Activated CD8-positive, alpha-beta memory T cell treated with anti-CD3 and anti-CD28 coated beads, Interleukin-2, amount 10 ng/mL, durations not matched to agents 7 days and 5 days (primary cell): Measurements from ENCODE around the gene STAT6. TPM values are rescaled to one million over a fixed set of nuclear protein-coding genes. Genes with fewer than 3 reads are reported as not detected.

ENCODE experiments used
- ATAC-seq: fragments of 150-1000 bp; cut with Tn5 transposase; one replicate; pipeline ENCODE4 v1.10.0; 2021; ENCODE audit warnings: moderate library complexity
- CTCF ChIA-PET: fragments of 350-600 bp; sonication (Branson Sonifier 250); formaldehyde crosslinking; loops from one replicate; lab custom pipeline; 2021; ENCODE audit warnings: antibody characterized with exemption; lab: Charles Lee
- DNase-seq: peaks from one replicate; pipeline ENCODE4 v3.0.0-alpha.2; 2020
- H3K27ac Mint-ChIP-seq: one replicate; pipeline ENCODE4 v1.8.0; 2021; ENCODE audit warnings: mild to moderate bottlenecking, mixed read lengths
- H3K27me3 Mint-ChIP-seq: one replicate; pipeline ENCODE4 v1.8.0; 2021; ENCODE audit warnings: mixed read lengths
- H3K36me3 Mint-ChIP-seq: one replicate; pipeline ENCODE4 v1.8.0; 2021; ENCODE audit warnings: mild to moderate bottlenecking, mixed read lengths
- H3K4me1 Mint-ChIP-seq: one replicate; pipeline ENCODE4 v1.8.0; 2021; ENCODE audit warnings: mixed read lengths
- H3K4me3 Mint-ChIP-seq: one replicate; pipeline ENCODE4 v1.8.0; 2021; ENCODE audit warnings: mild to moderate bottlenecking, moderate library complexity, mixed read lengths
- H3K9me3 Mint-ChIP-seq: one replicate; pipeline ENCODE4 v1.8.0; 2022; ENCODE audit warnings: low read depth, mixed read lengths
- total RNA-seq, 2 experiments: library from RNA; stranded (reverse); gene quantifications; one replicate each; pipeline ENCODE4 v1.2.3, GENCODE V29; 2021

The STAT6 gene
- total RNA-seq, 2 experiments from 2014 or later: 99.1 to 104 TPM

DNA sequence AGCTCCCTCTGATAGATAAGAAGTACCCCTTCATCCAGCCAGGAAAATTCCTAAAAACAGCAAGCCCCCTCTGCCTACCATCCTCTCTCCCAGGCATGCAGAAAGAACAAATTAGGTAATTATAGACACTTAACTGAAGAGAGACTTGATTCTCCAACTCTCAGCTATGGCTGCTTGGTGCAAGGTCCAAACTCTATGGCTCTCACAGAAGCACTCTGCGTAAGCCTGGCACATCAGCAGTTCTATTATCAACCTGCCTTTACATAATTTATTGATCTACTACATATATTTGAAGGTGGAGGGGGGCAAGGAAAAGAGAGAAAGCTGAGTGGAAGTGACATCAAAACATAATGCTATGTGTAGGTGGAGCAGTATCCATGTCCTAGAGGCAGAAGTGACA is 60.2 kb downstream of the STAT6 start:
- no peaks in the 10 kb centered on the region for H3K9me3 Mint-ChIP-seq

DNA sequence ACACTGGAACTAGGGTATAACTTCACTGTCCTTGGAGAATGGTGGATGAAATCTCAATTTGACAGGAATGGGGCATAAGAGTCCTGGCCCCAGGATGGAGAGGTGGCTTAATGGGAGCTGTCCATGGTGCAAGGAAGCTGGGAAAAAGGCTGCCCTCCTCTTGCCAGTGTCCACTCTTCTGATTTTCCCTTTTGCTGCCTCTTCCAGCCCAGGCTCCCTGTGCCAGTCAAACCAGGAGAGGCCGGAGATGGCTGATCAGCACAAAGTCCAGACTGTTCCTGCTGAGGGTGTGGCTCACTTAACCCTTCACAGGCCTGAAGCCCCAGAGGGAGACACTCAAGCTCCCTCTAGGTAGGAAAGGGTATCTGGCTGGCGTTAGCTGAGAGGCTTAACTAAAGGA is 61.3 kb downstream of the STAT6 start, which contains the start of gene MYO1A:
TSS of gene MYO1A (minus strand) at position 240 of the 400 bp plus-strand sequence. CDS start 1,806 bp downstream, outside the sequence.
- Mint-ChIP-seq H3K27ac (no peak within 1 kb of the TSS), H3K36me3 (peaks cover 14% of the 10 kb centered on the region), H3K4me3 (no peak within 1 kb of the TSS), H3K4me1 (peaks cover 40% of the 10 kb centered on the region), H3K27me3 (peaks cover 20% of the 10 kb centered on the region), H3K9me3 (no peaks in the 10 kb centered on the region)
- no peak for ATAC-seq
- DNase-seq: no peak
- CTCF ChIA-PET: interaction anchor here (1.2 to 7.9 kb wide), 6 partner anchors 10 to 62 kb away, joined by 4 to 51 read pairs (median 31); partner anchors contain the start of gene STAT6

More for the DNA sequence above, 60.2 kb downstream of the STAT6 start:
- ATAC-seq (no peak), DNase-seq (no peak)
- peaks cover 14% of the 10 kb centered on the region for H3K27me3 Mint-ChIP-seq
- H3K36me3 Mint-ChIP-seq: peaks cover 21% of the 10 kb centered on the region
- no peak overlapping the region for H3K27ac Mint-ChIP-seq
- H3K4me3 Mint-ChIP-seq: no peak overlapping the region
- H3K4me1 Mint-ChIP-seq: peaks cover 35% of the 10 kb centered on the region
- CTCF ChIA-PET: interaction anchor here (0.8 to 7.9 kb wide), 10 partner anchors 9 to 76 kb away, joined by 3 to 51 read pairs (median 5); partner anchors contain the start of genes NEMP1, STAT6 and TAC3

DNA sequence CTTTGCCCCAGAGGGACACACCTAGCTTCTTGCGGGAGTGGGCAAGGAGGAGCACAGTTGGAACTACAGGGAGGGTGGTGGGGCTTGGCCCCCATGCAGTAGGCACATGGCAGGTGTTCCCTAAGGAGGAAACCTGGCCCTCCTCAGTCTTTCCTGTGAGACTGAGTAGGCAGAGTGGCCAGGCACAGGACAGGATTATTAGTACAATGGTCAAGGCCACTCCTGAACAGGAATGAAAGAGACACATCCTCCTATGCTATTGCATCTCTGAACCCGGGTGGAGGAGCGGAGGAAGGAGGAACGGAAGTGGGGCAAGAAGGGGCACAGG is 62.1 kb downstream of the STAT6 start:
- DNase-seq: no peak
- no peak for ATAC-seq
- Mint-ChIP-seq H3K27me3 (peaks cover 22% of the 10 kb centered on the region), H3K4me3 (no peak overlapping the region), H3K36me3 (peaks cover 12% of the 10 kb centered on the region), H3K27ac (no peak overlapping the region), H3K9me3 (no peaks in the 10 kb centered on the region), H3K4me1 (peaks cover 40% of the 10 kb centered on the region)
- CTCF ChIA-PET: interaction anchor here (1.0 to 7.9 kb wide), 8 partner anchors 11 to 63 kb away, joined by 3 to 51 read pairs (median 12); partner anchors contain the start of gene STAT6

DNA sequence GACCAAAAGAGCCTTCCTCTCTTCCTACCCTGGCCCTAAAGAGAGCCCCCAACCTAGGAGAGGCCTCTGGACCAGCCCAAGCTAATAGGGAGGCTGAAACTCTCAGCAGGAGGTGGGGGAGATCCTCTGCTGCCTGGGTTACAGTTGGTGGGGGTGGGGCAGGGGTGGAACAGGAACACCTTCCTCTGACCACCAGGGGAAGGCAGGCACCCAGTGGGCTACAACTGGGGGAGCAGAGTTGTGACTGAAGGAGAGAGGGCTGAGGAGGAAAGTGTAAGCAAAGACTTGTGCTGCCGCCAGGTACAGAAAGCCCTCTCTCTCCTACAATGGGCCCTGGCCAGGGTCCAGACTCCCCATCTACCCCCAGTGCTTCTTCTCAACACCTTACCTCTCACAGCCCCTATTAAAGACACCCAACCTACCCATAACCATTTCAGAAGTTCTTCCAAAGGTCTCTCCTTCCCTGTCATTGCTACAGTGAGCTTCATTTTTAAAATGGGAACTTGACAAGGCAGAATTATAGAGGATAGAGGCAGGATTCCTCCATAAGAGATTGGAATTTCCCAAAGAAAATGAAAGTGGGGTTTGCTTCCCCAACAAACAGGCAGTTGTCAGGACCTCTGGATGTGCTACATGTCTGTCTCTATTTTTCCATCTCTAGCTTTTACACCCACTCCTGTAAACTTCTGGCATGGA is 62.6 kb downstream of the STAT6 start:
- peaks cover 37% of the 10 kb centered on the region for H3K4me1 Mint-ChIP-seq
- peak overlapping the region; percentile 33 for H3K27ac Mint-ChIP-seq
- CTCF ChIA-PET: interaction anchor here (0.9 to 7.9 kb wide), 13 partner anchors 11 to 64 kb away, joined by 3 to 51 read pairs (median 5); partner anchors contain the start of genes STAT6 and TAC3
- ATAC-seq (no peak), DNase-seq (no peak)
- H3K36me3 Mint-ChIP-seq: peaks cover 7% of the 10 kb centered on the region
- H3K27me3 Mint-ChIP-seq: peaks cover 22% of the 10 kb centered on the region
- no peak overlapping the region for H3K4me3 Mint-ChIP-seq
- H3K9me3 Mint-ChIP-seq: no peaks in the 10 kb centered on the region

DNA sequence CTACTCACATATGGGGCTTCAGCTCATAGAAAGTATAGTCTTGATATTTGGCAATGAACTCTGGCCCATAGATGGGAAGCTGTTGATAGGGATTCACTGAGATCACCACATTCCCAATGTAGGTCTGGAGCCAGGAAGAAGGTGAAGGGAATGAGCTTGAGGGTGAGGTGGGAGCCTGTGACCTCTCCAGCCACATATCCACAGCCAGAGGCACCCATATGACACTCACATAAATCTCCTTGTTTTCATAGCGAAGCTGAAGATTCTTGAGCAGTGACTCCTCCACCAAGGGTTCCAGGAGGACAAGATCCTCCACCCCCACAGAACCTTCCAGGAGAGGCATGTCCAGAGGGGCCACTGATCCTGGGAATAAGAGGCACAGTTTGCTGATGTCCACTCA is 63.2 kb downstream of the STAT6 start:
- Mint-ChIP-seq H3K36me3 (peaks cover 2% of the 10 kb centered on the region), H3K27ac (peak overlapping the region; percentile 74), H3K27me3 (peaks cover 22% of the 10 kb centered on the region), H3K4me1 (peaks cover 37% of the 10 kb centered on the region), H3K9me3 (no peaks in the 10 kb centered on the region), H3K4me3 (no peak overlapping the region)
- ATAC-seq (no peak), DNase-seq (no peak)
- CTCF ChIA-PET: interaction anchor here (0.9 to 7.9 kb wide), 13 partner anchors 12 to 64 kb away, joined by 3 to 51 read pairs (median 5); partner anchors contain the start of genes STAT6 and TAC3

DNA sequence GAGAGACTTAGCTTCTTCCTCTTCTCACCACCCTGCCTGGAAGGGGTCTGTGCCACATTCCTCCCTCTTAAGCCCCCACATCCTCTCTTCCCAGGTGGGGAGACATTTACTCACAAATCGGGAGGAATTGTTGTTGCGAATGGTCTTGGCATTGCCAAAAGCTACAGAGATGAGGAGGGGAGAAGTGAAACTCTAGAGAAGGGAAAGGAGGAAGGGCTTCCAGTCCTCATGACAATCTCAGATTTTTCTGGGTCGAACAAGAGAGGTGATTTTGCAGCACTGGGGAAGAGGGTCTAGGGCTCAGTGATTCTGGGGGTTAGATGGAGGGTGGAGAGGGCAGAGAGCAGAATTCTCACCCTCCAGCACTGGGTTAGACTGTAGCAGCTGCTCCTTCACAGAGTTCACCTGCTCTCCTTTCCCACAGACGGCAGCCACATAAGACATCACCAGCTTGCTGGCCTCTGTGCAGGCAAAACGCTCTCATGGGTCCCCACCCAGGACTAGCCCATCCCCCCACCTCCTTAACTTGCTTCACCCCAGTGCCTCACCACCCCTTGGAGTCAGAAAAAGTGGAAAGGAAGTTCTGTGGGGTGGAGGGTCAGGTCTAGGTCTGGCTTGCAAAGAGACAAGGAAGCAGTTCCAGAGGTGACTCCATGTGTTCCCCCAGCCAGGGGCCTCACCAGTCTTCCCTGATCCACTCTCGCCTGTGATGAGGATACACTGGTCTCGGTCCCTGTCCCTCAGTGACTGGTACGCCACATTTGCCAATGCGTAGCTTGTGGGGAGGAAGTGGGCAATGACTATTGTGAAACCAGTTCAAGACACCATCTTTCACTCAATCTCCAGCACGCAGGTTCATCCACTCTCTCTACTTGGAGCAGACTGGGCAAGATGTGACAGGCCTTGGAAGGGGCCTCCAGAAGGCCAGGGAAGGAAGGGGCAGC is 63.9 kb downstream of the STAT6 start:
- peaks cover 37% of the 10 kb centered on the region for H3K4me1 Mint-ChIP-seq
- H3K27me3 Mint-ChIP-seq: peaks cover 22% of the 10 kb centered on the region
- peak overlapping the region; percentile 74 for H3K27ac Mint-ChIP-seq
- no peaks in the 10 kb centered on the region for H3K9me3 Mint-ChIP-seq
- H3K36me3 Mint-ChIP-seq: no peaks in the 10 kb centered on the region
- ATAC-seq: peak; percentile 85
- peak overlapping the region; percentile 24 for H3K4me3 Mint-ChIP-seq
- CTCF ChIA-PET: interaction anchor here (0.9 to 7.9 kb wide), 13 partner anchors 13 to 65 kb away, joined by 3 to 51 read pairs (median 5); partner anchors contain the start of genes STAT6 and TAC3
- DNase-seq: peak; percentile 89

DNA sequence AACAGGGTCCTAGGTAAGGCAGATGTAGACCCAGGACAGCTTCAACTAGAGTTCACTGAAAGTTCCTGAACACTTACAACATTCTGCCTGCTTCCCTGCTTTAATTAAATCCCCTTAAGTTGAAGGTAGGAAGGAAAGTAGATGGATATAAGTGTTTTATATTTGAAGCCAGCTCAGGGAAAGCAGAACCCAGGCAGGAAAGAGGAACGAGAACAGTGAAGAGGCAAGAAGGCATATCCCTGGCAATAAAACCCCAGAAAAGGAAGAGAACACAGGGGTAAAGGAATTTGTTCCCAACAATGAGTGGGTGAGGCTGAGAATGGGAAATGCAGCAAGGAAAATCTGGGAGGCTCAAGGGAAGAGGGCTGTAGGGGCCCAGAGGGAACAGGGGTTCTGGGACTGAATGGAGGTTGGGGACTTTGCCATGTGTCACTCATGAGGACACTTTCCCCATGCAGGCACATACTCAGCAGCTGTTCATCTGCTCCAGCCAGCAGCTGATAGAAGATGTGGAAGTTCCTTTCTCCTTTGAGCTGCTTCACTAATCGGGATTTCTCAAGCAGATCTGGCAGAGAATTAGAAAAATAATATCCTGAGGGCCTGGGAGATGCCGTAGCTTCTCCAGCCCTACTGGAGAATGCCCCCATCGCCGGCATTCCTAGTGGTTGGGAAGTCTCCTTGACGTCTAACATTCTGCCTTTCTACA is 64.9 kb downstream of the STAT6 start:
- Mint-ChIP-seq H3K36me3 (no peaks in the 10 kb centered on the region), H3K27me3 (peaks cover 22% of the 10 kb centered on the region), H3K9me3 (no peaks in the 10 kb centered on the region), H3K4me1 (peaks cover 35% of the 10 kb centered on the region), H3K27ac (no peak overlapping the region), H3K4me3 (no peak overlapping the region)
- ATAC-seq (no peak), DNase-seq (no peak)
- CTCF ChIA-PET: interaction anchor here (1.2 to 7.9 kb wide), 7 partner anchors 14 to 137 kb away, joined by 3 to 51 read pairs (median 14); partner anchors contain the start of gene STAT6

Other genes starting within 250 kb of the STAT6 start
- not detected for gene SDR9C7, start 177.0 kb downstream of the STAT6 start, total RNA-seq
- under 1 TPM; 0.35 to 0.91 TPM for gene RDH16, start 153.8 kb downstream of the STAT6 start, total RNA-seq
- gene ZBTB39, start 104.8 kb downstream of the STAT6 start, total RNA-seq: 1 to 10 TPM; 8.8 to 9.3 TPM
- gene TAC3, start 94.8 kb downstream of the STAT6 start, total RNA-seq: not detected
- 1 to 10 TPM in 1 of 2 experiments, under 1 TPM in 1; 0.82 to 1.5 TPM for gene MYO1A, start 61.2 kb downstream of the STAT6 start, total RNA-seq
- gene NEMP1, start 32.6 kb downstream of the STAT6 start, total RNA-seq: 10 to 100 TPM; 60.5 to 66.1 TPM
- 10 to 100 TPM in 1 of 2 experiments, 1 to 10 TPM in 1; 10.0 to 31.1 TPM for gene NAB2, start 22.2 kb downstream of the STAT6 start, total RNA-seq
- gene LRP1, start 17.1 kb upstream of the STAT6 start, total RNA-seq: under 1 TPM; 0.33 to 0.85 TPM
- gene LRP1-AS, start 36.3 kb upstream of the STAT6 start, total RNA-seq: not detected
- gene NXPH4, start 105.4 kb upstream of the STAT6 start, total RNA-seq: under 1 TPM; 0.58 to 0.68 TPM
- gene SHMT2, start 118.3 kb upstream of the STAT6 start, total RNA-seq: 100 to 1,000 TPM; 194 to 357 TPM
- gene STAC3, start 139.8 kb upstream of the STAT6 start, total RNA-seq: 10 to 100 TPM in 1 of 2 experiments, 1 to 10 TPM in 1; 5.4 to 10.0 TPM